Measurements from ENCODE around the gene TBX21.

- no peak for TF ChIP-seq YY1 (IDR thresholded peaks at IDR 0.05; ENCODE audit: insufficient read depth, insufficient read length)
- TF ChIP-seq SUZ12 (IDR thresholded peaks at IDR 0.05; ENCODE audit: extremely low read depth, insufficient read depth, insufficient read length) = no peak
These were observed 13.5 kb upstream of the TBX21 start for GRCh38 chr17:47719411-47720152.

Measured in NT2/D1 (cell line).